CD14-positive monocyte (primary cell): ENCODE results near the gene SNAI3. TPM values are rescaled to one million over a fixed set of nuclear protein-coding genes. Genes with fewer than 3 reads are reported as not detected.

Source experiments
- DNase-seq, 3 donors: peaks; one replicate each; pipeline ENCODE4 v3.0.0-alpha.2; 2011 to 2022
- H2AFZ ChIP-seq: 2 replicates; pipeline ENCODE4 v1.6.0; 2012; ENCODE audit warnings: mild to moderate bottlenecking, low read depth, low read length, inconsistent platforms; ENCODE audit not compliant: insufficient read depth, poor library complexity, severe bottlenecking
- H3K27ac ChIP-seq, 2 donors: 1 replicate in 1 of 2; 2 replicates in 1 of 2; pipeline ENCODE4 v1.5.1; 2012 to 2013; ENCODE audit warnings: low read length in 2 of 2, control low read depth in 1 of 2, inconsistent platforms in 1 of 2, low read depth in 1 of 2, mild to moderate bottlenecking in 1 of 2
- H3K27me3 ChIP-seq, 2 donors: one replicate each; pipeline versions ENCODE4 v1.6.0 to v1.6.1; 2011 to 2013; ENCODE audit warnings: low read length in 2 of 2; ENCODE audit not compliant: control insufficient read depth in 2 of 2, insufficient read depth in 2 of 2
- H3K36me3 ChIP-seq, 2 donors: replicated peaks in 1 of 2; 1 replicate in 1 of 2; 2 replicates in 1 of 2; pipeline versions ENCODE4 v1.5.1 to v1.6.1; 2012 to 2013; ENCODE audit warnings: low read length in 2 of 2, control low read depth in 1 of 2, inconsistent platforms in 1 of 2, mild to moderate bottlenecking in 1 of 2; ENCODE audit not compliant: insufficient read depth in 2 of 2, control insufficient read depth in 1 of 2
- H3K4me1 ChIP-seq, 2 donors: 1 replicate in 1 of 2; 2 replicates in 1 of 2; pipeline versions ENCODE4 v1.5.1 to v1.6.1; 2012 to 2013; ENCODE audit warnings: low read length in 2 of 2, control low read depth in 1 of 2, inconsistent platforms in 1 of 2, mild to moderate bottlenecking in 1 of 2, moderate library complexity in 1 of 2; ENCODE audit not compliant: insufficient read depth in 2 of 2, control insufficient read depth in 1 of 2
- H3K4me2 ChIP-seq: replicated peaks from 2 replicates; pipeline ENCODE3; 2012; ENCODE audit warnings: low read length, moderate library complexity, mild to moderate bottlenecking; ENCODE audit not compliant: poor library complexity, severe bottlenecking; ENCODE audit errors: extremely low read depth
- H3K4me3 ChIP-seq, 3 experiments: fragments of 200-600 bp in 1 of 3; sonication (generic) in 1 of 3; replicated peaks in 1 of 3; 1 replicate in 2 of 3; 2 replicates in 1 of 3; pipeline ENCODE4 v1.5.1; 2011 to 2013; ENCODE audit warnings: low read length in 3 of 3, mild to moderate bottlenecking in 3 of 3, control low read depth in 2 of 3, low read depth in 2 of 3, inconsistent platforms in 1 of 3, moderate library complexity in 1 of 3
- H3K79me2 ChIP-seq: 2 replicates; pipeline ENCODE4 v1.6.0; 2012; ENCODE audit warnings: mild to moderate bottlenecking, control low read depth, inconsistent platforms, low read length, moderate library complexity; ENCODE audit not compliant: insufficient read depth
- H3K9ac ChIP-seq: 2 replicates; pipeline ENCODE4 v1.6.0; 2017; ENCODE audit warnings: low read length, mild to moderate bottlenecking; ENCODE audit not compliant: insufficient read depth, poor library complexity, severe bottlenecking
- H3K9me3 ChIP-seq, 2 donors: replicated peaks in 1 of 2; 1 replicate in 1 of 2; 2 replicates in 1 of 2; pipeline versions ENCODE4 v1.5.1 to v1.6.1; 2012 to 2013; ENCODE audit warnings: low read length in 2 of 2, control low read depth in 1 of 2; ENCODE audit not compliant: control insufficient read depth in 1 of 2, insufficient read depth in 1 of 2
- H4K20me1 ChIP-seq: 2 replicates; pipeline ENCODE4 v1.6.0; 2012; ENCODE audit warnings: mild to moderate bottlenecking, low read length, control low read depth, moderate library complexity; ENCODE audit not compliant: insufficient read depth
- H3K27ac Mint-ChIP-seq, 7 donors: one replicate each; pipeline ENCODE4 v1.8.0; 2020; ENCODE audit warnings: mild to moderate bottlenecking in 7 of 7, mixed read lengths in 7 of 7, moderate library complexity in 6 of 7, inconsistent platforms in 2 of 7
- H3K27me3 Mint-ChIP-seq, 3 donors: one replicate each; pipeline ENCODE4 v1.8.0; 2021 to 2022; ENCODE audit warnings: low read depth in 3 of 3, mild to moderate bottlenecking in 3 of 3, mixed read lengths in 3 of 3, moderate library complexity in 3 of 3, inconsistent platforms in 1 of 3
- H3K36me3 Mint-ChIP-seq, 2 donors: one replicate each; pipeline ENCODE4 v1.8.0; 2020; ENCODE audit warnings: mixed read lengths in 2 of 2, inconsistent platforms in 1 of 2, mild to moderate bottlenecking in 1 of 2
- H3K4me1 Mint-ChIP-seq: one replicate; pipeline ENCODE4 v1.8.0; 2020; ENCODE audit warnings: mild to moderate bottlenecking, mixed read lengths
- H3K4me3 Mint-ChIP-seq, 2 donors: one replicate each; pipeline ENCODE4 v1.8.0; 2020; ENCODE audit warnings: mild to moderate bottlenecking in 2 of 2, mixed read lengths in 2 of 2, moderate library complexity in 1 of 2
- H3K9me3 Mint-ChIP-seq, 7 donors: one replicate each; pipeline ENCODE4 v1.8.0; 2020 to 2022; ENCODE audit warnings: mixed read lengths in 7 of 7, mild to moderate bottlenecking in 6 of 7, moderate library complexity in 6 of 7, inconsistent platforms in 2 of 7
- WGBS: methylation state at CpG from one replicate; pipeline ENCODE4 v1.1.5; 2013; ENCODE audit warnings: missing lambda C conversion rate; ENCODE audit not compliant: insufficient coverage; 5-methylcytosine and 5-hydroxymethylcytosine counted together
- intact Hi-C, 2 donors: fragments of 100-400 bp; cut with micrococcal nuclease; formaldehyde crosslinking; loops; one replicate each; pipeline versions ENCODE4 v1.15.0 to v1.15.1; 2023
- polyA plus RNA-seq, 3 donors: library from polyadenylated mRNA; depleted of rRNA in 1 of 3; unstranded in 2 of 3; stranded (reverse) in 1 of 3; fragments of 300-500 nt in 2 of 3; fragments of >200 nt in 1 of 3; fragmentation: Illumina TruSeq in 2 of 3; gene quantifications; 1 replicate in 2 of 3; 2 replicates in 1 of 3; pipeline ENCODE4 v1.2.3, GENCODE V29; 2012 to 2021
- TF ChIP-seq, protein P1 (sequence below): fragments of 200-600 bp; IDR thresholded peaks from one replicate; pipeline ENCODE4 v1.8.0; 2022; ENCODE audit warnings: antibody characterized with exemption, mild to moderate bottlenecking

SNAI3 gene
- polyA plus RNA-seq, 3 donors: 4.2 to 6.4 (median 5.3) TPM

DNA sequence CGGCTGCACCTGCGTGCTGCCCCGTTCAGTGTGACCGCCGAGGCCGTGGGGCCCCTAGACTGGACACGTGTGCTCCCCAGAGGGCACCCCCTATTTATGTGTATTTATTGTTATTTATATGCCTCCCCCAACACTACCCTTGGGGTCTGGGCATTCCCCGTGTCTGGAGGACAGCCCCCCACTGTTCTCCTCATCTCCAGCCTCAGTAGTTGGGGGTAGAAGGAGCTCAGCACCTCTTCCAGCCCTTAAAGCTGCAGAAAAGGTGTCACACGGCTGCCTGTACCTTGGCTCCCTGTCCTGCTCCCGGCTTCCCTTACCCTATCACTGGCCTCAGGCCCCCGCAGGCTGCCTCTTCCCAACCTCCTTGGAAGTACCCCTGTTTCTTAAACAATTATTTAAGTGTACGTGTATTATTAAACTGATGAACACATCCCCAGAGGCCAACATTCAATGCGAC lies 46.2 kb downstream of the SNAI3 start:
- Histone ChIP-seq H3K36me3 (peaks cover 17 to 23% of the 10 kb centered on the region in 2 donors), H3K27ac (no peak overlapping the region), H4K20me1 (peaks cover 76% of the 10 kb centered on the region), H3K9me3 (peaks cover 0 to 5% of the 10 kb centered on the region in 2 donors), H3K79me2 (peaks cover 8% of the 10 kb centered on the region), H3K4me1 (peaks cover 9 to 16% of the 10 kb centered on the region in 2 donors), H3K9ac (no peak overlapping the region), H3K4me3 (no peak overlapping the region), H2AFZ (no peak overlapping the region), H3K4me2 (no peak overlapping the region), H3K27me3 (peaks cover 21 to 56% of the 10 kb centered on the region in 2 donors)
- peaks cover 0 to 15% (median 8%) of the 10 kb centered on the region in 7 donors for H3K9me3 Mint-ChIP-seq
- peak overlapping the region in 1 of 2 donors; percentile 51 for H3K4me3 Mint-ChIP-seq
- intact Hi-C loops: no loop called here
- H3K27me3 Mint-ChIP-seq: peaks cover 48 to 64% (median 54%) of the 10 kb centered on the region in 3 donors
- WGBS: 60% methylated on average over 3 of the region's 13 CpGs
- no peak for DNase-seq
- H3K27ac Mint-ChIP-seq: peak overlapping the region in 3 of 7 donors; percentile 23 to 50 (median 36)
- TF ChIP-seq, protein P1, sequence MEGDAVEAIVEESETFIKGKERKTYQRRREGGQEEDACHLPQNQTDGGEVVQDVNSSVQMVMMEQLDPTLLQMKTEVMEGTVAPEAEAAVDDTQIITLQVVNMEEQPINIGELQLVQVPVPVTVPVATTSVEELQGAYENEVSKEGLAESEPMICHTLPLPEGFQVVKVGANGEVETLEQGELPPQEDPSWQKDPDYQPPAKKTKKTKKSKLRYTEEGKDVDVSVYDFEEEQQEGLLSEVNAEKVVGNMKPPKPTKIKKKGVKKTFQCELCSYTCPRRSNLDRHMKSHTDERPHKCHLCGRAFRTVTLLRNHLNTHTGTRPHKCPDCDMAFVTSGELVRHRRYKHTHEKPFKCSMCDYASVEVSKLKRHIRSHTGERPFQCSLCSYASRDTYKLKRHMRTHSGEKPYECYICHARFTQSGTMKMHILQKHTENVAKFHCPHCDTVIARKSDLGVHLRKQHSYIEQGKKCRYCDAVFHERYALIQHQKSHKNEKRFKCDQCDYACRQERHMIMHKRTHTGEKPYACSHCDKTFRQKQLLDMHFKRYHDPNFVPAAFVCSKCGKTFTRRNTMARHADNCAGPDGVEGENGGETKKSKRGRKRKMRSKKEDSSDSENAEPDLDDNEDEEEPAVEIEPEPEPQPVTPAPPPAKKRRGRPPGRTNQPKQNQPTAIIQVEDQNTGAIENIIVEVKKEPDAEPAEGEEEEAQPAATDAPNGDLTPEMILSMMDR: no peak
- H3K36me3 Mint-ChIP-seq: peaks cover 20 to 26% of the 10 kb centered on the region in 2 donors
- peaks cover 36% of the 10 kb centered on the region for H3K4me1 Mint-ChIP-seq

DNA sequence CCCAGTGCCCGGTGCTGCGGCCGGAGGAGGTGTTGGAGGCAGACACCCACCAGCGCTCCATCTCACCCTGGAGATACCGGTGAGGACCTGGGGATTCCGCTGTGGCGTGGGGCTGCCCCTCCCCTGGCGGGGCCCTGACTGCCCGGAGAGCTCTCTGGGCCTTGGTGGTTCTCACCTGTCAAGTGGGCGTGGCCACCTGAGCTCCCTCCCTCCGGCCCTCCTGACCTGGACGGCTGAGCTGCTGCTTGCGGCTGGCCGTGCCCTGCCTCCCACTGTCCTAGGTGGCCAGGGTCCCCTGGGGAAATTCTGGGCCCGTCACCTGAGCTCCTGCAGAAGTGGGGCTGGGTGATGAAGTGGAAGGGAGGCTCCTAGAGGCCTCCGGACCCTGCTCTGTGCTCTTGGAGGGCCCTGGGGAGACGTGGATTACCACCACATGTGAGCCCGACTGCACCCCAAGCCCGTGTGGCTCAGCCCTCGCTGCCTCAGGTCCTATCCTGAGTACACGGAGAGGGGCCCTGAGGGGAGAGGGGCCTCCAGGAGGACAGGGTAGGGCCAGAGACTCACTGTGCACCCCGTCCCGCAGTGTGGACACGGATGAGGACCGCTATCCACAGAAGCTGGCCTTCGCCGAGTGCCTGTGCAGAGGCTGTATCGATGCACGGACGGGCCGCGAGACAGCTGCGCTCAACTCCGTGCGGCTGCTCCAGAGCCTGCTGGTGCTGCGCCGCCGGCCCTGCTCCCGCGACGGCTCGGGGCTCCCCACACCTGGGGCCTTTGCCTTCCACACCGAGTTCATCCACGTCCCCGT lies 46.9 kb downstream of the SNAI3 start:
- Histone ChIP-seq H3K4me1 (peaks cover 15 to 22% of the 10 kb centered on the region in 2 donors), H3K4me3 (no peak overlapping the region), H2AFZ (no peak overlapping the region), H3K27ac (no peak overlapping the region), H3K27me3 (peaks cover 21 to 59% of the 10 kb centered on the region in 2 donors), H3K4me2 (no peak overlapping the region), H4K20me1 (peaks cover 73% of the 10 kb centered on the region), H3K9me3 (peaks cover 0 to 5% of the 10 kb centered on the region in 2 donors), H3K79me2 (peaks cover 2% of the 10 kb centered on the region), H3K9ac (no peak overlapping the region), H3K36me3 (peaks cover 13 to 17% of the 10 kb centered on the region in 2 donors)
- no peak for DNase-seq
- H3K9me3 Mint-ChIP-seq: peaks cover 0 to 15% (median 8%) of the 10 kb centered on the region in 7 donors
- 35% methylated on average over 39 of the region's 45 CpGs for WGBS
- intact Hi-C loops: loop anchor here in 1 of 2 donors (10.0 kb wide), 1 partner anchor 45 kb away; the partner anchor contains the start of gene SNAI3
- peak overlapping the region in 1 of 2 donors; percentile 51 for H3K4me3 Mint-ChIP-seq
- H3K27ac Mint-ChIP-seq: no peak overlapping the region
- peaks cover 15 to 20% of the 10 kb centered on the region in 2 donors for H3K36me3 Mint-ChIP-seq
- H3K27me3 Mint-ChIP-seq: peaks cover 48 to 69% (median 55%) of the 10 kb centered on the region in 3 donors
- TF ChIP-seq, protein P1: no peak
- H3K4me1 Mint-ChIP-seq: peaks cover 37% of the 10 kb centered on the region
